Stimulated activated CD4-positive, alpha-beta T cell treated with anti-CD3 and anti-CD28 coated beads, Interleukin-4, amount 100 ng/mL, for 24 hours (primary cell): ENCODE data around the gene GIGYF2.
"Not testable (repeated sequence)": the region's sequence is repeated elsewhere in the genome, so short reads cannot be mapped to it uniquely, and the experiment has no call there.

Source experiments
- DNase-seq: peaks from one replicate; pipeline ENCODE4 v3.0.0-alpha.2; 2020

The GIGYF2 gene

GRCh38 chr2:232831496-232831895, 134.4 kb downstream of the GIGYF2 start:
- no peak for DNase-seq

GRCh38 chr2:232833830-232834229, 136.7 kb downstream of the GIGYF2 start:
- DNase-seq: no peak

GRCh38 chr2:232835687-232836208, 138.6 kb downstream of the GIGYF2 start:
- no peak for DNase-seq

- no peak for DNase-seq
Measured at GRCh38 chr2:232836934-232837333, 139.8 kb downstream of the GIGYF2 start.

GRCh38 chr2:232838406-232838874, 141.3 kb downstream of the GIGYF2 start:
- DNase-seq: peak; percentile 55

- DNase-seq: no peak
Measured at GRCh38 chr2:232839411-232840079, 142.4 kb downstream of the GIGYF2 start.

- DNase-seq: no peak
Measured at GRCh38 chr2:232842689-232843088, 145.6 kb downstream of the GIGYF2 start.

- no peak for DNase-seq
Measured at GRCh38 chr2:232843834-232844233, 146.7 kb downstream of the GIGYF2 start.

- no peak for DNase-seq
Measured at GRCh38 chr2:232846055-232846454, 148.9 kb downstream of the GIGYF2 start.

GRCh38 chr2:232850039-232850438, 152.9 kb downstream of the GIGYF2 start:
- no peak for DNase-seq

GRCh38 chr2:232852081-232852480, 154.9 kb downstream of the GIGYF2 start:
- DNase-seq: not testable (repeated sequence)

- DNase-seq: no peak
Measured at GRCh38 chr2:232852676-232853075, 155.5 kb downstream of the GIGYF2 start.

- no peak for DNase-seq
Measured at GRCh38 chr2:232854082-232854481, 157.0 kb downstream of the GIGYF2 start.

GRCh38 chr2:232857158-232857563, 160.0 kb downstream of the GIGYF2 start:
- no peak for DNase-seq

- DNase-seq: no peak
Measured at GRCh38 chr2:232859385-232859916, 162.3 kb downstream of the GIGYF2 start.

GRCh38 chr2:232860593-232861241, 163.6 kb downstream of the GIGYF2 start:
- no peak for DNase-seq

- no peak for DNase-seq
Measured at GRCh38 chr2:232861353-232861752, 164.2 kb downstream of the GIGYF2 start.

- no peak for DNase-seq
Measured at GRCh38 chr2:232863996-232864395, 166.9 kb downstream of the GIGYF2 start.

- DNase-seq: no peak
Measured at GRCh38 chr2:232865165-232865564, 168.0 kb downstream of the GIGYF2 start.

GRCh38 chr2:232866104-232866503, 169.0 kb downstream of the GIGYF2 start:
- DNase-seq: no peak

GRCh38 chr2:232869138-232870017, 172.2 kb downstream of the GIGYF2 start:
- DNase-seq: no peak

- no peak for DNase-seq
Measured at GRCh38 chr2:232870018-232870765, 173.1 kb downstream of the GIGYF2 start, which contains the start of gene SNORC. Gene SNORC (plus strand): TSS chr2:232870264. CDS start chr2:232870342, 78 bp downstream.
